ENCODE measurements around the gene EPB41L2. TPM values are rescaled to one million over a fixed set of nuclear protein-coding genes. Genes with fewer than 3 reads are reported as not detected.

EPB41L2 gene
- total RNA-seq, 1 experiment from 2014 or later: 181 TPM

GRCh38 chr6:130912434-130912833 is 150.6 kb downstream of the EPB41L2 start:
- Histone ChIP-seq H3K27ac (ENCODE audit: low read depth, low read length, poor library complexity, severe bottlenecking) (no peak overlapping the region), H3K9me3 (ENCODE audit: low read depth, low read length, poor library complexity, severe bottlenecking) (peaks cover 3% of the 10 kb centered on the region), H3K4me1 (ENCODE audit: insufficient read depth, low read length, poor library complexity, severe bottlenecking) (no peaks in the 10 kb centered on the region), H3K36me3 (ENCODE audit: insufficient read depth, low read length, poor library complexity, severe bottlenecking) (no peaks in the 10 kb centered on the region), H3K4me3 (ENCODE audit: low read depth, low read length, poor library complexity, severe bottlenecking) (no peak overlapping the region), H3K27me3 (replicated peaks; ENCODE audit: insufficient read depth, low read depth, low read length, poor library complexity) (no peaks in the 10 kb centered on the region)
- no TSS peak for BruUV-seq (replicated peaks)
- intact Hi-C loops (cut with micrococcal nuclease; ENCODE audit: unreplicated experiment): no loop called here
- no peak for DNase-seq (ENCODE audit: low spot score)
- CTCF ChIA-PET: no interaction called here
- POLR2A ChIA-PET (ENCODE audit: low non-redundant PET): no interaction called here
- TF ChIP-seq EZH2 (IDR thresholded peaks at IDR 0.05; ENCODE audit: borderline replicate concordance, low read depth, low read length, poor library complexity, severe bottlenecking) (no peak), CTCF (conservative IDR thresholded peaks at IDR 0.05; ENCODE audit: low read depth, low read length) (no peak)

- DNase-seq (ENCODE audit: low spot score): no peak
- H3K4me1 ChIP-seq (ENCODE audit: insufficient read depth, low read length, poor library complexity, severe bottlenecking): no peaks in the 10 kb centered on the region
- intact Hi-C loops (cut with micrococcal nuclease; ENCODE audit: unreplicated experiment): no loop called here
- peaks cover 3% of the 10 kb centered on the region for H3K9me3 ChIP-seq (ENCODE audit: low read depth, low read length, poor library complexity, severe bottlenecking)
- TF ChIP-seq CTCF (conservative IDR thresholded peaks at IDR 0.05; ENCODE audit: low read depth, low read length) (no peak), EZH2 (IDR thresholded peaks at IDR 0.05; ENCODE audit: borderline replicate concordance, low read depth, low read length, poor library complexity, severe bottlenecking) (no peak)
- no peaks in the 10 kb centered on the region for H3K27me3 ChIP-seq (replicated peaks; ENCODE audit: insufficient read depth, low read depth, low read length, poor library complexity)
- H3K4me3 ChIP-seq (ENCODE audit: low read depth, low read length, poor library complexity, severe bottlenecking): no peak overlapping the region
- ChIA-PET CTCF (no interaction called here), POLR2A (ENCODE audit: low non-redundant PET) (no interaction called here)
- no peaks in the 10 kb centered on the region for H3K36me3 ChIP-seq (ENCODE audit: insufficient read depth, low read length, poor library complexity, severe bottlenecking)
- BruUV-seq (replicated peaks): no TSS peak
- no peak overlapping the region for H3K27ac ChIP-seq (ENCODE audit: low read depth, low read length, poor library complexity, severe bottlenecking)
These were observed 154.1 kb downstream of the EPB41L2 start for GRCh38 chr6:130908958-130909357.

- Histone ChIP-seq H3K27ac (ENCODE audit: low read depth, low read length, poor library complexity, severe bottlenecking) (no peak overlapping the region), H3K27me3 (replicated peaks; ENCODE audit: insufficient read depth, low read depth, low read length, poor library complexity) (no peaks in the 10 kb centered on the region), H3K36me3 (ENCODE audit: insufficient read depth, low read length, poor library complexity, severe bottlenecking) (no peaks in the 10 kb centered on the region), H3K4me1 (ENCODE audit: insufficient read depth, low read length, poor library complexity, severe bottlenecking) (no peaks in the 10 kb centered on the region), H3K9me3 (ENCODE audit: low read depth, low read length, poor library complexity, severe bottlenecking) (peaks cover 3% of the 10 kb centered on the region), H3K4me3 (ENCODE audit: low read depth, low read length, poor library complexity, severe bottlenecking) (no peak overlapping the region)
- no peak for DNase-seq (ENCODE audit: low spot score)
- no peak for TF ChIP-seq EZH2 (IDR thresholded peaks at IDR 0.05; ENCODE audit: borderline replicate concordance, low read depth, low read length, poor library complexity, severe bottlenecking)
- TF ChIP-seq CTCF (conservative IDR thresholded peaks at IDR 0.05; ENCODE audit: low read depth, low read length): no peak
- BruUV-seq (replicated peaks): no TSS peak
- intact Hi-C loops (cut with micrococcal nuclease; ENCODE audit: unreplicated experiment): no loop called here
- ChIA-PET CTCF (no interaction called here), POLR2A (ENCODE audit: low non-redundant PET) (no interaction called here)
These were observed 154.9 kb downstream of the EPB41L2 start for GRCh38 chr6:130908188-130908587.
